HEK293 (cell line): Measurements from ENCODE around the gene PPP1R18.

Experiments
- GLIS1 ChIP-seq: fragments of 450-650 bp; formaldehyde crosslinking; IDR thresholded peaks from 2 replicates; pipeline ENCODE4 v1.5.1; 2016; ENCODE audit warnings: missing biosample characterization, missing genetic modification characterization
- GLIS2 ChIP-seq: fragments of 450-650 bp; formaldehyde crosslinking; IDR thresholded peaks from 2 replicates; pipeline ENCODE4 v1.5.1; 2016; ENCODE audit warnings: missing biosample characterization, missing genetic modification characterization
- HIC1 ChIP-seq: fragments of 450-650 bp; formaldehyde crosslinking; IDR thresholded peaks from 2 replicates; pipeline ENCODE4 v1.5.1; 2016; ENCODE audit warnings: missing biosample characterization, missing genetic modification characterization
- HOXD13 ChIP-seq: sonication (generic); formaldehyde crosslinking; IDR thresholded peaks from 2 replicates; pipeline ENCODE4 v1.8.0; 2022; ENCODE audit warnings: missing genetic modification reagents, borderline replicate concordance
- KLF7 ChIP-seq: fragments of 450-650 bp; formaldehyde crosslinking; IDR thresholded peaks from 2 replicates; pipeline ENCODE4 v1.5.1; 2016; ENCODE audit warnings: missing biosample characterization, missing genetic modification characterization, borderline replicate concordance
- KLF9 ChIP-seq: fragments of 450-650 bp; formaldehyde crosslinking; IDR thresholded peaks from 2 replicates; pipeline ENCODE4 v1.5.1; 2016; ENCODE audit warnings: missing biosample characterization, missing genetic modification characterization, low read depth
- MEIS1 ChIP-seq: sonication (generic); formaldehyde crosslinking; IDR thresholded peaks from 2 replicates; pipeline ENCODE4 v1.8.1; 2022; ENCODE audit warnings: missing genetic modification reagents, mild to moderate bottlenecking, borderline replicate concordance
- PATZ1 ChIP-seq: fragments of 450-650 bp; formaldehyde crosslinking; IDR thresholded peaks from 2 replicates; pipeline ENCODE4 v1.5.1; 2016; ENCODE audit warnings: missing biosample characterization, missing genetic modification characterization
- SALL2 ChIP-seq: fragments of 450-650 bp; formaldehyde crosslinking; IDR thresholded peaks from 2 replicates; pipeline ENCODE4 v1.5.0; 2017; ENCODE audit warnings: missing biosample characterization, mild to moderate bottlenecking, missing genetic modification characterization, borderline replicate concordance
- SCRT1 ChIP-seq: fragments of 450-650 bp; formaldehyde crosslinking; IDR thresholded peaks from 2 replicates; pipeline ENCODE4 v1.5.1; 2016; ENCODE audit warnings: missing biosample characterization, missing genetic modification characterization, borderline replicate concordance
- SCRT2 ChIP-seq: fragments of 450-650 bp; formaldehyde crosslinking; IDR thresholded peaks from 2 replicates; pipeline ENCODE4 v1.5.1; 2016; ENCODE audit warnings: missing biosample characterization, missing genetic modification characterization
- WT1 ChIP-seq: fragments of 450-650 bp; formaldehyde crosslinking; IDR thresholded peaks from 2 replicates; pipeline ENCODE4 v1.5.1; 2016; ENCODE audit warnings: missing biosample characterization, missing genetic modification characterization
- ZBTB11 ChIP-seq: fragments of 450-650 bp; formaldehyde crosslinking; conservative IDR thresholded peaks from 2 replicates; pipeline ENCODE4 v1.5.1; 2016; ENCODE audit warnings: low read depth, missing biosample characterization, missing genetic modification characterization
- ZBTB20 ChIP-seq: fragments of 450-650 bp; formaldehyde crosslinking; IDR thresholded peaks from 2 replicates; pipeline ENCODE4 v1.5.1; 2016; ENCODE audit warnings: missing biosample characterization, missing genetic modification characterization
- ZBTB48 ChIP-seq: fragments of 450-650 bp; formaldehyde crosslinking; IDR thresholded peaks from 2 replicates; pipeline ENCODE4 v1.5.1; 2016; ENCODE audit warnings: missing biosample characterization, missing genetic modification characterization
- ZEB2 ChIP-seq: fragments of 450-650 bp; formaldehyde crosslinking; IDR thresholded peaks from 2 replicates; pipeline ENCODE4 v1.5.1; 2016; ENCODE audit warnings: missing biosample characterization, missing genetic modification characterization
- ZFP37 ChIP-seq: fragments of 450-650 bp; formaldehyde crosslinking; IDR thresholded peaks from 2 replicates; pipeline ENCODE4 v1.5.1; 2016; ENCODE audit warnings: missing biosample characterization, missing genetic modification characterization
- ZFP41 ChIP-seq: fragments of 450-650 bp; formaldehyde crosslinking; IDR thresholded peaks from 2 replicates; pipeline ENCODE4 v1.5.1; 2016; ENCODE audit warnings: missing biosample characterization, missing genetic modification characterization, borderline replicate concordance
- ZFP69B ChIP-seq: fragments of 450-650 bp; formaldehyde crosslinking; IDR thresholded peaks from 2 replicates; pipeline ENCODE4 v1.5.1; 2016; ENCODE audit warnings: missing biosample characterization, missing genetic modification characterization
- ZNF2 ChIP-seq: fragments of 450-650 bp; formaldehyde crosslinking; IDR thresholded peaks from 2 replicates; pipeline ENCODE4 v1.5.1; 2016; ENCODE audit warnings: missing biosample characterization, missing genetic modification characterization
- ZNF324 ChIP-seq: fragments of 450-650 bp; formaldehyde crosslinking; IDR thresholded peaks from 2 replicates; pipeline ENCODE4 v1.5.1; 2016; ENCODE audit warnings: missing biosample characterization, missing genetic modification characterization
- ZNF501 ChIP-seq: fragments of 450-650 bp; formaldehyde crosslinking; IDR thresholded peaks from 2 replicates; pipeline ENCODE4 v1.5.1; 2016; ENCODE audit warnings: missing biosample characterization, missing genetic modification characterization
- ZNF561 ChIP-seq: fragments of 450-650 bp; IDR thresholded peaks from 2 replicates; pipeline ENCODE4 v1.5.1; 2018; ENCODE audit warnings: missing biosample characterization, missing genetic modification characterization, borderline replicate concordance
- ZNF610 ChIP-seq: fragments of 450-650 bp; formaldehyde crosslinking; IDR thresholded peaks from 2 replicates; pipeline ENCODE4 v1.5.1; 2016; ENCODE audit warnings: missing biosample characterization, missing genetic modification characterization, borderline replicate concordance
- ZNF660 ChIP-seq: fragments of 450-650 bp; IDR thresholded peaks from 2 replicates; pipeline ENCODE4 v1.5.1; 2018; ENCODE audit warnings: missing biosample characterization, mild to moderate bottlenecking, missing genetic modification characterization
- ZNF843 ChIP-seq: fragments of 450-650 bp; formaldehyde crosslinking; IDR thresholded peaks from 2 replicates; pipeline ENCODE4 v1.5.1; 2016; ENCODE audit warnings: missing biosample characterization, missing genetic modification characterization
- ZXDB ChIP-seq: fragments of 450-650 bp; formaldehyde crosslinking; IDR thresholded peaks from 2 replicates; pipeline ENCODE4 v1.5.1; 2016; ENCODE audit warnings: missing biosample characterization, missing genetic modification characterization
- TF ChIP-seq, protein P1 (sequence below): fragments of 450-650 bp; formaldehyde crosslinking; IDR thresholded peaks from 2 replicates; pipeline ENCODE4 v1.5.1; 2016; ENCODE audit warnings: missing biosample characterization, missing genetic modification characterization

Gene PPP1R18

GRCh38 chr6:30647242-30648116 lies 39.0 kb downstream of the PPP1R18 start (continued):
- TF ChIP-seq ZBTB20 = peak; percentile 86; the same call in 1 of the 2 replicates
- peak; percentile 88 for TF ChIP-seq PATZ1 (tag by site-specific recombination)
- peak; percentile 28; the same call in 1 of the 2 replicates for TF ChIP-seq KLF7 (tag by site-specific recombination)
- TF ChIP-seq ZNF324 (tag by site-specific recombination) = peak; percentile 34; the same call in 1 of the 2 replicates
- TF ChIP-seq HIC1 (tag by site-specific recombination) = peak; percentile 83
- TF ChIP-seq GLIS1 (tag by site-specific recombination) = peak; percentile 93
- peak; percentile 97 for TF ChIP-seq ZBTB48 (tag by site-specific recombination)
- no peak for TF ChIP-seq HOXD13 (CRISPR knock-in tag)
- TF ChIP-seq ZNF843 (tag by site-specific recombination) = peak; percentile 58; the same call in 1 of the 2 replicates
- TF ChIP-seq WT1 (tag by site-specific recombination) = peak; percentile 67
- TF ChIP-seq, protein P1, sequence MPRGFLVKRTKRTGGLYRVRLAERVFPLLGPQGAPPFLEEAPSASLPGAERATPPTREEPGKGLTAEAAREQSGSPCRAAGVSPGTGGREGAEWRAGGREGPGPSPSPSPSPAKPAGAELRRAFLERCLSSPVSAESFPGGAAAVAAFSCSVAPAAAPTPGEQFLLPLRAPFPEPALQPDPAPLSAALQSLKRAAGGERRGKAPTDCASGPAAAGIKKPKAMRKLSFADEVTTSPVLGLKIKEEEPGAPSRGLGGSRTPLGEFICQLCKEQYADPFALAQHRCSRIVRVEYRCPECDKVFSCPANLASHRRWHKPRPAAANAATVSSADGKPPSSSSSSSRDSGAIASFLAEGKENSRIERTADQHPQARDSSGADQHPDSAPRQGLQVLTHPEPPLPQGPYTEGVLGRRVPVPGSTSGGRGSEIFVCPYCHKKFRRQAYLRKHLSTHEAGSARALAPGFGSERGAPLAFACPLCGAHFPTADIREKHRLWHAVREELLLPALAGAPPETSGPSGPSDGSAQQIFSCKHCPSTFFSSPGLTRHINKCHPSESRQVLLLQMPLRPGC = no peak; the same call in 1 of the 2 replicates
- peak; percentile 97 for TF ChIP-seq SCRT2 (tag by site-specific recombination)
- TF ChIP-seq GLIS2 (tag by site-specific recombination) = peak; percentile 98
- no peak for TF ChIP-seq ZFP41 (tag by site-specific recombination)
- peak; percentile 89 for TF ChIP-seq ZFP37 (tag by site-specific recombination)
- peak; percentile 46; the same call in 1 of the 2 replicates for TF ChIP-seq ZNF610
- TF ChIP-seq ZFP69B (tag by site-specific recombination) = 0 out of 2 replicates have a peak, but pooled peaks have one; percentile 40
- TF ChIP-seq KLF9 = peak; percentile 87
- peak; percentile 97 for TF ChIP-seq ZNF501
- TF ChIP-seq ZEB2 (tag by site-specific recombination) = peak; percentile 92
- no peak; the same call in 1 of the 2 replicates for TF ChIP-seq ZNF660
- TF ChIP-seq ZNF2 = peak; percentile 82; the same call in 1 of the 2 replicates
- no peak; the same call in 1 of the 2 replicates for TF ChIP-seq SCRT1 (tag by site-specific recombination)
- TF ChIP-seq SALL2 (tag by site-specific recombination) = no peak
- peak; percentile 98 for TF ChIP-seq ZXDB (tag by site-specific recombination)
- peak; percentile 66 for TF ChIP-seq ZBTB11
- TF ChIP-seq ZNF561 (tag by site-specific recombination) = peak; percentile 49; the same call in 1 of the 2 replicates
- TF ChIP-seq MEIS1 (CRISPR knock-in tag) = no peak
